Body of pancreas (tissue), 4 donors: ENCODE results near the gene CTTNBP2. TPM values are rescaled to one million over a fixed set of nuclear protein-coding genes. Genes with fewer than 3 reads are reported as not detected.
A peak's percentile ranks its signal among the peaks of the same experiment; 100 is the strongest.

Experiments
- ATAC-seq: fragments of 150-250 bp; one replicate; pipeline ENCODE4 v1.9.1; 2016
- DNase-seq, 4 donors: peaks; one replicate each; pipeline ENCODE4 v3.0.0-alpha.2; 2019
- H3K27ac ChIP-seq, 4 donors: fragments of 200-600 bp; sonication (generic); 1 replicate in 3 of 4; 2 replicates in 1 of 4; pipeline versions ENCODE4 v1.5.1 to v1.6.1; 2016 to 2019; ENCODE audit warnings: mild to moderate bottlenecking in 1 of 4, mixed read lengths in 1 of 4, moderate library complexity in 1 of 4
- H3K27me3 ChIP-seq, 2 donors: fragments of 200-600 bp; sonication (generic); one replicate each; pipeline ENCODE4 v1.6.0; 2016; ENCODE audit warnings: mild to moderate bottlenecking in 1 of 2
- H3K36me3 ChIP-seq, 2 donors: fragments of 200-600 bp; sonication (generic); replicated peaks in 1 of 2; 2 replicates each; pipeline ENCODE4 v1.5.1; 2016; ENCODE audit warnings: low read depth in 2 of 2; ENCODE audit not compliant: insufficient read depth in 1 of 2
- H3K4me1 ChIP-seq: fragments of 200-600 bp; sonication (generic); one replicate; pipeline ENCODE4 v1.6.0; 2016
- H3K4me3 ChIP-seq, 2 donors: fragments of 200-600 bp; sonication (generic); 1 replicate in 1 of 2; 2 replicates in 1 of 2; pipeline ENCODE4 v1.5.1; 2016 to 2019
- H3K9me3 ChIP-seq, 3 donors: fragments of 200-600 bp; sonication (generic); 1 replicate in 2 of 3; 2 replicates in 1 of 3; pipeline ENCODE4 v1.5.1; 2016
- POLR2A ChIP-seq, 3 donors: fragments of 450-650 bp; IDR thresholded peaks; one replicate each; pipeline ENCODE4 v1.6.1; 2016; ENCODE audit warnings: antibody characterized with exemption in 3 of 3, mild to moderate bottlenecking in 2 of 3
- WGBS, 2 donors: methylation state at CpG; one replicate each; pipeline ENCODE4 v1.1.5; 2017; 5-methylcytosine and 5-hydroxymethylcytosine counted together
- intact Hi-C: fragments of 100-400 bp; cut with DNase I; formaldehyde crosslinking; loops from one replicate; pipeline ENCODE4 v1.15.1; 2023
- total RNA-seq, 2 donors: library from RNA; depleted of rRNA; stranded (reverse); fragments of >200 nt; gene quantifications; one replicate each; pipeline ENCODE4 v1.1.0, GENCODE V29; 2016
- TF ChIP-seq, protein P1 (sequence below), 7 experiments: fragments of 450-650 bp in 4 of 7; fragments of 200-600 bp in 3 of 7; sonication (generic) in 3 of 7; IDR thresholded peaks; one replicate each; pipeline ENCODE4 v1.5.1; 2016 to 2019; ENCODE audit warnings: antibody characterized with exemption in 7 of 7

The CTTNBP2 gene
- total RNA-seq, 2 donors from 2014 or later = 18.5 to 25.7 TPM

- peak overlapping the region in 2 of 4 donors; percentile 0 to 29 for H3K27ac ChIP-seq
- no peaks in the 10 kb centered on the region for H3K27me3 ChIP-seq
- H3K9me3 ChIP-seq = no peaks in the 10 kb centered on the region
- DNase-seq (no peak), ATAC-seq (peak; percentile 15)
- no peaks in the 10 kb centered on the region for H3K4me1 ChIP-seq
- 38 to 68% methylated on average over 1 of the region's 1 CpG for WGBS, 2 donors
- no peaks in the 10 kb centered on the region for H3K36me3 ChIP-seq
- H3K4me3 ChIP-seq = no peak overlapping the region
- intact Hi-C loops = no loop called here
- TF ChIP-seq, protein P1, sequence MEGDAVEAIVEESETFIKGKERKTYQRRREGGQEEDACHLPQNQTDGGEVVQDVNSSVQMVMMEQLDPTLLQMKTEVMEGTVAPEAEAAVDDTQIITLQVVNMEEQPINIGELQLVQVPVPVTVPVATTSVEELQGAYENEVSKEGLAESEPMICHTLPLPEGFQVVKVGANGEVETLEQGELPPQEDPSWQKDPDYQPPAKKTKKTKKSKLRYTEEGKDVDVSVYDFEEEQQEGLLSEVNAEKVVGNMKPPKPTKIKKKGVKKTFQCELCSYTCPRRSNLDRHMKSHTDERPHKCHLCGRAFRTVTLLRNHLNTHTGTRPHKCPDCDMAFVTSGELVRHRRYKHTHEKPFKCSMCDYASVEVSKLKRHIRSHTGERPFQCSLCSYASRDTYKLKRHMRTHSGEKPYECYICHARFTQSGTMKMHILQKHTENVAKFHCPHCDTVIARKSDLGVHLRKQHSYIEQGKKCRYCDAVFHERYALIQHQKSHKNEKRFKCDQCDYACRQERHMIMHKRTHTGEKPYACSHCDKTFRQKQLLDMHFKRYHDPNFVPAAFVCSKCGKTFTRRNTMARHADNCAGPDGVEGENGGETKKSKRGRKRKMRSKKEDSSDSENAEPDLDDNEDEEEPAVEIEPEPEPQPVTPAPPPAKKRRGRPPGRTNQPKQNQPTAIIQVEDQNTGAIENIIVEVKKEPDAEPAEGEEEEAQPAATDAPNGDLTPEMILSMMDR (IDR thresholded peaks at IDR 0.05) = no peak
- no peak for TF ChIP-seq POLR2A (IDR thresholded peaks at IDR 0.05)
These were observed 207.2 kb downstream of the CTTNBP2 start for GRCh38 chr7:117666031-117666430.

- H3K27me3 ChIP-seq = no peaks in the 10 kb centered on the region
- no peak for ATAC-seq
- H3K36me3 ChIP-seq = no peaks in the 10 kb centered on the region
- no peaks in the 10 kb centered on the region for H3K4me1 ChIP-seq
- no peak for DNase-seq
- no peak overlapping the region for H3K4me3 ChIP-seq
- intact Hi-C loops = no loop called here
- H3K27ac ChIP-seq = no peak overlapping the region
- no peak for TF ChIP-seq POLR2A (IDR thresholded peaks at IDR 0.05)
- TF ChIP-seq, protein P1 (IDR thresholded peaks at IDR 0.05) = no peak
- no peaks in the 10 kb centered on the region for H3K9me3 ChIP-seq
These were observed 207.9 kb downstream of the CTTNBP2 start for GRCh38 chr7:117665368-117665767.

DNA sequence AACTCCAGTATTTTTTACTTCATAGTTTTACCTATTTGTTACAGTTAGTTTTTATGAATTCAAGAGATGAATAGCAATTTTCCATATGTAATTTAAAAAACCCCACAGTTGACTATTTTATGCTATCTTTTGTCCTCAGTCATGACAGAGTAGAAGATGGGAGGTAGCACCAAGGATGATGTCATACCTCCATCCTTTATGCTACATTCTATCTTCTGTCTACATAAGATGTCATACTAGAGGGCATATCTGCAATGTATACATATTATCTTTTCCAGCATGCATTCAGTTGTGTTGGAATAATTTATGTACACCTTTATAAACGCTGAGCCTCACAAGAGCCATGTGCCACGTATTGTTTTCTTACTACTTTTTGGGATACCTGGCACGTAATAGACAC, 209.2 kb downstream of the CTTNBP2 start:
- 66 to 67% methylated on average over 3 of the region's 3 CpGs for WGBS, 2 donors
- H3K4me1 ChIP-seq = no peaks in the 10 kb centered on the region
- H3K36me3 ChIP-seq = no peaks in the 10 kb centered on the region
- no peak overlapping the region for H3K4me3 ChIP-seq
- intact Hi-C loops = no loop called here
- H3K27ac ChIP-seq = no peak overlapping the region
- no peaks in the 10 kb centered on the region for H3K27me3 ChIP-seq
- TF ChIP-seq, protein P1 (IDR thresholded peaks at IDR 0.05) = no peak
- TF ChIP-seq POLR2A (IDR thresholded peaks at IDR 0.05) = no peak
- H3K9me3 ChIP-seq = no peaks in the 10 kb centered on the region
- DNase-seq = no peak
- no peak for ATAC-seq

GRCh38 chr7:117661328-117661727, 211.9 kb downstream of the CTTNBP2 start:
- TF ChIP-seq POLR2A (IDR thresholded peaks at IDR 0.05) = no peak
- ATAC-seq (no peak), DNase-seq (no peak)
- no peaks in the 10 kb centered on the region for H3K4me1 ChIP-seq
- H3K27ac ChIP-seq = no peak overlapping the region
- whole genome bisulfite sequencing, 2 donors = 56 to 70% methylated on average over 2 of the region's 2 CpGs
- intact Hi-C loops = no loop called here
- H3K27me3 ChIP-seq = no peaks in the 10 kb centered on the region
- no peaks in the 10 kb centered on the region for H3K36me3 ChIP-seq
- no peaks in the 10 kb centered on the region for H3K9me3 ChIP-seq
- no peak overlapping the region for H3K4me3 ChIP-seq
